Left renal pelvis (tissue), 4 donors: ENCODE data around the gene XYLT1. TPM values are rescaled to one million over a fixed set of nuclear protein-coding genes. Genes with fewer than 3 reads are reported as not detected.

Experiments used
- DNase-seq, 4 donors: peaks; one replicate each; pipeline ENCODE4 v3.0.0-alpha.2; 2013; ENCODE audit warnings: low read depth in 4 of 4, low spot score in 3 of 4
- polyA plus RNA-seq, 4 donors: library from polyadenylated mRNA; unstranded; fragments of 120-200 nt; gene quantifications; one replicate each; pipeline ENCODE4 v1.2.1, GENCODE V29; 2013; ENCODE audit not compliant: insufficient read length in 4 of 4

XYLT1 gene
- polyA plus RNA-seq, 4 donors: 5.8 to 8.6 (median 7.3) TPM

- no peak for DNase-seq
Observed at GRCh38 chr16:17215306-17215705, 255.5 kb downstream of the XYLT1 start.

DNA sequence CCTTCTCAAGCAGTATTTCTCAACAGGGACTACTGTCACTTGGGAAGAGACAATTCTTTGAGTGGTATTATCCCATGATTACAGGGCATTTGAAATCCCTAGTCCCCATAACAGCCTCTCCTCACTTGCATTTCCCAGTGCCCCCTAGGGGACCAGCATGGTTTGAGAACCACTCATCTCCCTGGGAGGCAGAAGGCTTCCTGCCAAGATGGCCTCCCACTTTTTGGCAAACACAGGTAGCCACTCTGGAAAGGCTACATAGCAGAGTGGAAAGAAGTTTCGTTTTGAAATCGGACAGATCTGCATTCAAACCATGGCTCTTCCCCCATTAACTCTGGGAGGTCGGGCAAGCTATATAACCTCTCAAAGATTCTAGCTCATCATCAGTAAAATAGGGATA, 256.8 kb downstream of the XYLT1 start:
- DNase-seq: no peak

DNA sequence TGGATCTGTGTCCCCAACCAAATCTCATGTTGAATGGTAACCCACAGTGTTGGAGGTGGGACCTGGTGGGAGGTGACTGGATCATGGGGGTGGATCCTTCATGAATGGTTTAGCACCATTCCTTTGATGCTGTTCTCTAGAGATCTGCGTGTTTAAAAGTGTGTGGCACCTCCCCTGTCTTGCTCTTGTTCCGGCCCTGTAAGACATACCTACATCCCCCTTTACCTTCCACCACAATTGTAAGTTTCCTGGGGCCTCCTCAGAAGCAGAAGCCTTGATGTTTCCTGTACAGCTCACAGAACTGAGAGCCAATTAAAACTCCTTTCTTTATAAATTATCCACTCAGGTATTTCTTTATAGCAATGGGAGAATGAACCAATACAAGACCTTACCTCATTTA, 257.7 kb downstream of the XYLT1 start:
- DNase-seq: no peak

DNA sequence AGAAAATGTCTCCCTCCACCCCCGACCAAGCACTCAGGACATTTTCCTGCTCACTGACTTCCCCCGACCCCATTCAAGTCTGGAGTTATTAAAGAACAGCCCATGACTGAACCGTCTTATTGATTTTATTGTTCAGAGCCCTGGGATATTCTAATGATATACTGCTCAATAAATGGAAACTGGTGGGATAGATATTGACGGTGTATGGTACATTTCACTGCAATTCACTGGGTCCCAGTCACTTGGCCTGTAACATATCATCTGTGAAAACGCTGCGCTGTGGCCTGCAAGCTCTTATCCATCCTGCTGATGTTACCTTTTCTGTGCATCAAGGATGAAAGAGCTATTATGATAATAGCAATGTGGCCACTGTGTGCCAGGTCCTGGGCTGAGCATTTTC, 258.2 kb downstream of the XYLT1 start:
- DNase-seq: no peak

DNA sequence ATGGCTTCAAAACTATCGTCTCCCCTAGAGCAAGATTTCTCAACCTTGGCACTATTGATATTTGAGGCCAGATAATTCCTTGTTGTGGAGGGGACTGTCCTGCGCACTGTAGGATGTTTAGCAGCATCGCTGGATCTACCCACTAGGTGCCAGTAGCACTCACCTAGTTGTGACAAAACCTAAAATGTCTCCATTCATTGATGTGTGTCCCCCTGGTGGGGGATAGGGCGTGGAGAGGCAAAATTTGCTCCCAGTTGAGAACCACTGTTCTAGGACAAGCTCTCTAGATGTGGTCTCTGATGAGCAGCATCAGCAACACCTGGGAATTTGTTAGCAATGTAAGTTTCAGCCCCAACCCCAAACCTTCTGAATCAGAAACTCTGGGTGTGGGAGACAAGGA, 259.0 kb downstream of the XYLT1 start:
- DNase-seq: no peak

GRCh38 chr16:17206712-17207111, 264.0 kb downstream of the XYLT1 start:
- DNase-seq: no peak

DNA sequence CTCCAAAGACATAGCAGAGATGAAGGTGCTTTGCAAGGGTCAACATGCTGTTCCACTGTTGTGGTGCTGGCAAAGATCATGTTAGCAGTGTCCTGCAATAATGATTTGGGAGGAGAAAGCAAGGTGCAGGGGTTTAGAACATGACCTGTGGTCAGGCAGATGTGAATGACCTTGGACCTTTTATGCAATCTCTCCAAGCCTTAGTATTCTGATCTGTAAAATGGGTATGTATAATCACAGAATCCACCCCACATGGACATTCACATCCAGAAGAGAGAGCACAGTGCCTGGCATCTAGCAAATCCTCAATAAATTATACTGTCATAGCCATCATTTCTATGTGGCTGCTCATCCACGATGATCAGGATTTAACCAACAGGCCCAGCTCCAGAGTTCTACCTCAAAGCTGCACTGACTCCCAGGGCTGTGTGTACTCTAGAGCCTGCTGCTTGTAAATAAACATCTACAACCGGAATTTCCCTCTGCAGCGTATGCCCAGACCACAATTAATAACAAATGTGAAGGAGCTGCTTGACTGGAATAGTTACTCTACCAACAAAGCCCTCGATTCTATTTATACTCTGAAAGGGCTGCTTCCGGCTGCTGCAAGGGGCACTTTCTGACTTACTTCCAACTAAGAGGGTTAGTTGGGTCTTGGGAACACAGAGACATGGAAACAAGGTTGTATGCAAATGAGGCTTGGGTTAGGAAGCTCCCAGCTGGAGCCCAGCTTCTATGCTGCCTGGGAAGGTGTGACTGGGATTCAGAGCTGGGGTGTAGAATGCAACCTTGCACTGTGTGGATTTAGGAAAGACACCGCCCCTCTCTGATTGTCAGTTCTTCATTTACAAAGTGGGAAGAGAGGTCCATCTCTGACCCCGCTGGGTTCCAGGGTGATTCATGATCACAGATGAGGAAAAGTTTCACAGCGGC, 265.2 kb downstream of the XYLT1 start:
- DNase-seq: no peak

DNA sequence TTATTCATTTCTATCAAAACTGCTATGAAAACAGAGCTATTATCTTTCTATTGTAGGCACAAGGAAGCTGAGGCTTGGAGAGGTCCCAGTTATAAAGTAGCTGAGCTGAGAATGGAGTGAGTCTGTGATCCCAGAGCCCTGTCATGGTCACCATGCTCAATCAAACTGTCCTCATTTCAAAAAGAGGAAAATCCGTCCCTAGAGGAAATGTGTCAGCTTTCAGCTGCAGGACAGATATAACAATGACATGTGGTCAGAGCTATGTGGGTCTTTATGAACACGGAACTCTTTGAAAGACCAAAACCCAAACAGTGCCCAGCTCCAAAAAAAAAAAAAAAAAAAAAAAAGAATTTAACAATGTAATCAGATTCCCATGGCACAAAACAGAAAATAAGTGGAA, 266.1 kb downstream of the XYLT1 start:
- DNase-seq: no peak

DNA sequence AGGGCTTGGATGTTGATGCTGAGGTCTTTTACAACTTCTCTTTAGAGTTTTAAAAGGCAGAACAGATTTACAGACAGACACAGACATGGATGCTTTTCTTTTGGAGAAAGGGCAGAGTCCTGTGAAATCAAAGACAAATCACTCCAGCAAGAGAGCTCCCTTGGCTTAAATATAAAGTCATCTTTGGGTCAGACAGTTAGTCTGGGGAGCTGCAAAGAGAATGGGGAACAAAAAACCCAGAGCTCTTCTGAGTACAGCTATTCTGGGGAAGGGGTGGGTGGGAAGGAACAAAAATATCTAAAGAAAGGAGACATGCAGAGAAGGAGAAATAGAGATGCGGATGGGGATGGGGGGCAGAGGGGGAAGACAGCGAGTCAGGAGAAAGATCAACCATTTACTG, 266.6 kb downstream of the XYLT1 start:
- no peak for DNase-seq

DNA sequence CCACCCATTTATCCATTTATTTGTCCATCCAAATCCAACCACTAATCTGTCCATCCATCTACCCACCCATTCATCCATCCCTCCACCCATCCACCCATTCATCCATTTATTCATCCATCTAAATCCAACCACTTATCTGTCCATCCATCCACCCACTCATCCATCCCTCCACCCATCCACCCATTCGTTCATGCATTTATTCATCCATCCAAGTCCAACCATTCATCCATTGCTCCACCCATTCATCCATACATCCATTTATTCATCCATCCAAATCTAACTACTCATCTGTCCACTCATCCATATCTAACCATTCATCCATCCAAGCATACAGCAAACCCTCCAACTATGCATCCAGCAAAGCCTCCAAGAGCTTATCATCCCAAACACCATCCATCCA, 267.3 kb downstream of the XYLT1 start:
- DNase-seq: no peak

DNA sequence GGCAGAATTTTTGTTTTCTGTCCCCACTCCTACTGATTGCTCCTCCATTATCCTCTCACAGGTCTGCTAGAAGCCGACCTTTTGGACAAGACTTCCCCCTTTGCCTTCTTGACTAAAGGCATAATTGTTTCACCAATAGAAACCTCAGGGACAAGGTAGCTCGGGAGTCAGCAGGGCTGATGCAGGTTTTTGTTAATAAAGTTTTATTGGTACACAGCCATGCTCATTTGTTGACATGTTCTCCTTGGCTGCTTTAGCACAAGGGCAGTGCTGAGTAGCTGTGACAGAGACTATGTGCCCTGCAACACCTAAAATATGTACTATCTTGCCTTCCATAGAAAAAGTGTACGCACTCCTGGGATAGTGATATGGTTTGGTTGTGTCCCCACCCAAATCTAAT, 271.6 kb downstream of the XYLT1 start:
- DNase-seq: no peak

DNA sequence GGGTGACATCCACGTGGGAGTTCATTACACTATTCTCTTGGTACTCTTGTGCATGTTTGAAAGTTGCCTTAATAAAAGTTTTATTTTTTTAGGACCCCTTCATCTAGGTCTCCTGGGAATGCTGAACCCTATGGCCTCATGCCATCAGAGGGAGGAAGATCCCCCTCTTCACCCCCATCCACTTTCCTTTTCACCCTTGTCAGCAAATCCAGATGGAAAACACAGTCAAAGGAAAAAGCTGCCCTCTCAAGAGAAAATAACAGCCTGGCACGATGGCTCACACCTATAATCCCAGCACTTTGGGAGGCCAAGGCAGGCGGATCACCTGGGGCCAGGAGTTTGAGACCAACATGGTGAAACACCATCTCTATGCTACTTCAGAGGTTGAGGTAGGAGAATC, 274.2 kb downstream of the XYLT1 start:
- no peak for DNase-seq

- DNase-seq: no peak
Observed at GRCh38 chr16:17194190-17194780, 276.5 kb downstream of the XYLT1 start.

DNA sequence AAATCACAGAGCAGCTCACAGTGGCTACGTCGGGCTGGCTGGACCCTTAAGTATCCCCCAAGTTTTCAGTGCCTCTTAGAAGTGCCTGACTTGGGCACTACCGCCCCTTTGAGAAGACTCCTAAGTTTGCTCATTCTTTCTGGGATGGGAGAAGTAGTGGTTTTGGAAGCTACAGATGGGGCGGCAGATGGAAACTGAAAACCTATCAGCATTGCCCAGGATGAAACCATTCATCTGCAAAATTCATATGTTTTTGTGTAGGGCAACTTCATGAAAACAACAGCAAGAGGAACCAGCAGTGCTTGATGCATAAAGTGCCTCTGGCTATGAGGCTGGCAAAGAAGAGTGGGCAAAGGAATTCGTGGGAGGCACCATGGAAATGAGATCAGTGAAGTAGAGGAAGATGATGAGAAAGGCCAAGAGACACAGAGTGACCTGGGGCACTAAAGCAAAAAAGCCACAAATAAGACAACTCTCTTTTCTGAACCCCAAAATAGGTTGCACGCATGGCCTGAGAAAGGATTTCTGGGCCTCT, 277.1 kb downstream of the XYLT1 start:
- DNase-seq: no peak

DNA sequence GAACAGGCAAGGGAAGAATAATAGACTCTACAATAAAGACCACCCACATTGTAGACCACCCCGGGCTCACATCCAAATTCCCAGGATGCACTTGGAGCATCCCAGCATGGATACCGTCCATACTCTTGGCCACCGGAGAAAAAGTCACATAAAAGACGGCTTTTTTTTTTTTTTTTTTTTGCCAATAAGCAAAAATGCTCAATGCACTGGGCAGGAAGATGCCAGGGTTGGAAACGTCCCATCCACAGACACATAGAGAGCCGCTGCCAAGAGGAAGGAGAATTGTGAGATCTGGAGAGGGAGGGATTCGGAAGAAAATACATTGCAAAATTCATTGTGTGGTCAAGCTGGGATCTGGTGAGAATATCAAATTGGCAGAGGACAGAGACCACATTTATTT, 286.7 kb downstream of the XYLT1 start:
- no peak for DNase-seq

DNA sequence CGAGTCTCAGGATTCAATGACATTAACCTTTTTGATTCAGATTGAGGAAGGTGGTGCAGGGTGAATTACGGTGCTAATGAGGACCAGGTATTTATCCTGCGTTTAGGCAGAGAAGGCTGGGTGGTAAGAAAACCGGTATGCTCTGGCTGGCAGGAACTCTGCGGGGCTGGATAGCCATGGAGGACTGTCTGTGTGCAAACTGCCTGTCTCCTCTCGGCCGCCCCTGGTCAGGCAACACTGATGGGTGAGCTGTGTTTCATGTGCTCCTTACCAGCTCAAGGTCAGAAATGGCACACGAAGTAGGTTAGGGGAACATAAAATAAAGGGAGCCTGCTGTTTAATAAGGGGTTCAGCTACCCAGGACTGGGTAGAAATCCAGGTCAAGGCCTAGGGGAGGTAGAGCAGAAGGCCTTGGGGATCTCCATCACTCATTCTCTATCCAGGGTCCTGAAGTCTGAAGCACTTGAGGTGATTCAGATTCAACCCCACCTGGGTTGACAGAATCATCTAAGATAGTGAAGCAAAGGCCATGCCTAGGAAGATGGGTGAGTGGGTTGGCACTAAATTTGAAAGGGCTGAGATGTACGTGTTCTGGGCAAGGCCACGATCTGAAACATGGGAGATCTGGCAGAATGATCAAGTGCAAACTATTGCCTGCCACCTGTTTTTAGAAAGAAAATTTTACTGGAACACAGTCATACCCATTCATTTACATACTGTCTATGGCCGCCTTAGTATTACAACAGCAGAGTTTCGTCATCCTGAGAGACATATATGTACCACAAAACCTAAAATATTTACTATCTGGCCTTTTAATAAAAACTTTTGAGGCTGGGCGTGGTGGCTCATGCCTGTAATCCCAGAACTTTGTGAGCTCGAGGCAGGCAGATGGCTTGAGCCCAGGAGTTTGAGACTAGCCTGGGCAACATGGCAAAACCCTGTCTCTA, 292.5 kb downstream of the XYLT1 start:
- DNase-seq: no peak

DNA sequence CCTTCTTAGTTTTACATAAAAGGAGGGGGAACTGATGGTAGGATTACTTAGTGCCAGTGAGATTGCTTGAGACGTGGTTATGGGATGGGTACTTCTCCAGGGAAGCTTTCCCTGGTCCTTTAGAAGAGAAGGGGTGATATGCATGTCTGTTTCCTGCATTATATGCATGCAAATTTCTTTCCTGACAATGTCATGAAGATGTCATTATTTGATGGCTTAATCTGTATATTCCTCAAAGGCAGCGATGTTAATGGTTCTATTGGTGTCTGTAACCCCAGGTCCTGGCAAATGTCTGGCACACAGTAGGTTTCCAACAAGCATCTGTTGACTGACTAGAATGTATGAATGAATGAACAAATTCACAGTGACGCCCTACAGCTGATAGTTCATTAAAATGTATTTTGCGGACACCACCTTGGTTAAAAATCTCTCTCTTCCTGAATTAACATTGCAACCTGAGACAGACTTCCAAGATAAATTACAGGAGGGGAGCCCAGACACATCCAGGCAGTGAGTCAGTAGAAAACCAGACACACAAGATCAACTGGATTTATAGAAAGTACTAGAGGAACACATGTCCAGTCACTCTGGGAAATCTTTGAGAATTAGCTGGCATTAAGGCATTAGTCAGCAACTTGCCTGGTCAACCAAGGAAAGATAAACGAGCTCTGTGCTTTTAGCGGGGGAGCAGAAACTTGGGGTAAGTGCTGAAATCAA, 293.4 kb downstream of the XYLT1 start:
- DNase-seq: no peak

- no peak for DNase-seq
Observed at GRCh38 chr16:17176199-17176598, 294.6 kb downstream of the XYLT1 start.

- no peak for DNase-seq
Observed at GRCh38 chr16:17173281-17173680, 297.5 kb downstream of the XYLT1 start.
